C4-2B (cell line): ENCODE results near the gene EIF4E1B.

Source experiments
- H3K27ac ChIP-seq: fragments of 450-650 bp; 2 replicates; pipeline ENCODE4 v1.5.1; 2017
- ZFX ChIP-seq: fragments of 450-650 bp; IDR thresholded peaks from 2 replicates; pipeline ENCODE4 v1.6.1; 2017
- TF ChIP-seq, protein P1 (sequence below): fragments of 450-650 bp; conservative IDR thresholded peaks from 2 replicates; pipeline ENCODE4 v1.5.1; 2017; ENCODE audit warnings: mild to moderate bottlenecking

Gene EIF4E1B

GRCh38 chr5:176687881-176688280, 57.4 kb downstream of the EIF4E1B start:
- TF ChIP-seq, protein P1, sequence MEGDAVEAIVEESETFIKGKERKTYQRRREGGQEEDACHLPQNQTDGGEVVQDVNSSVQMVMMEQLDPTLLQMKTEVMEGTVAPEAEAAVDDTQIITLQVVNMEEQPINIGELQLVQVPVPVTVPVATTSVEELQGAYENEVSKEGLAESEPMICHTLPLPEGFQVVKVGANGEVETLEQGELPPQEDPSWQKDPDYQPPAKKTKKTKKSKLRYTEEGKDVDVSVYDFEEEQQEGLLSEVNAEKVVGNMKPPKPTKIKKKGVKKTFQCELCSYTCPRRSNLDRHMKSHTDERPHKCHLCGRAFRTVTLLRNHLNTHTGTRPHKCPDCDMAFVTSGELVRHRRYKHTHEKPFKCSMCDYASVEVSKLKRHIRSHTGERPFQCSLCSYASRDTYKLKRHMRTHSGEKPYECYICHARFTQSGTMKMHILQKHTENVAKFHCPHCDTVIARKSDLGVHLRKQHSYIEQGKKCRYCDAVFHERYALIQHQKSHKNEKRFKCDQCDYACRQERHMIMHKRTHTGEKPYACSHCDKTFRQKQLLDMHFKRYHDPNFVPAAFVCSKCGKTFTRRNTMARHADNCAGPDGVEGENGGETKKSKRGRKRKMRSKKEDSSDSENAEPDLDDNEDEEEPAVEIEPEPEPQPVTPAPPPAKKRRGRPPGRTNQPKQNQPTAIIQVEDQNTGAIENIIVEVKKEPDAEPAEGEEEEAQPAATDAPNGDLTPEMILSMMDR: no peak
- no peak for TF ChIP-seq ZFX
- no peak overlapping the region for H3K27ac ChIP-seq

GRCh38 chr5:176690911-176691310, 60.4 kb downstream of the EIF4E1B start:
- no peak for TF ChIP-seq ZFX
- TF ChIP-seq, protein P1: no peak
- H3K27ac ChIP-seq: no peak overlapping the region

DNA sequence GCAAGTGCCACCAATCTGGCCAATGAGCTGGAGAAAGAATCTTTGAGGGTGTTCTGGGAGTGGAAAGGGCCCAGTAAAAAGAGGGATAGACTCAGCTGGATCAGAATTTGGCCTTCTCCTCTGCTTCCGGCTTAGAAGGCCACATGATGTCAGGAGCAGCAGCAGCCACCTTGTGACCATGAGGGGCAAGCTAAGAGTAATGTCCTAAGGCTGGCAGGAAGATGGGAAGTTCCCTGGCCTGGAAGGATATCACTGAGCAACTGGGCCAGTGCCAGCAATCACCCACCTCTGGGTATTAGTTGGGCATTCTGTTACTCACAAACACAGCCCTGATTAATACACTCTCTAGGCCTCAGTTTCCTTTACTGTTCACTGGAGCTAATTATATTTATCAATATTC, 61.0 kb downstream of the EIF4E1B start:
- no peak for TF ChIP-seq ZFX
- H3K27ac ChIP-seq: no peak overlapping the region

GRCh38 chr5:176692326-176692725, 61.9 kb downstream of the EIF4E1B start:
- TF ChIP-seq, protein P1: no peak
- no peak overlapping the region for H3K27ac ChIP-seq

- no peak overlapping the region for H3K27ac ChIP-seq
- TF ChIP-seq ZFX: no peak
- TF ChIP-seq, protein P1: no peak
Observed at GRCh38 chr5:176692839-176693476, 62.5 kb downstream of the EIF4E1B start.

DNA sequence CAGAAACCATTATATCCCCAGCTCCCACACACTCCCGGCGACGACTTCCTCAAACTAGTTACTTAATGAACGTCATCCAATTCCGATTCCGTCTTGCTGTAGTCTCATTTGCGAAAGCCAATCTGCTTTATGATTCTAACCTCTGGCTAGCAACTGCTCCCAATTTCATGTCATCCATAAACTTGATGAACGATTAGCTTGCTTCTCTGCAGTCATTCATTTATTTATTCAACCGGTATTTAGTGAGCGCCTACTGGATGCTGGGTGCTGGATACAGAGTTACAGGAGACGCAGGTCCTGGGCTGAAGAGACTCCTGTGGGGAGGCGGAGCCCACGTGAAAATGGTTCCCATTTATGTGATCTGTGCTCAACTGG, 63.0 kb downstream of the EIF4E1B start:
- TF ChIP-seq, protein P1: no peak
- TF ChIP-seq ZFX: no peak
- no peak overlapping the region for H3K27ac ChIP-seq

GRCh38 chr5:176694146-176694545, 63.7 kb downstream of the EIF4E1B start:
- TF ChIP-seq, protein P1: no peak
- no peak for TF ChIP-seq ZFX
- no peak overlapping the region for H3K27ac ChIP-seq

GRCh38 chr5:176694631-176695030, 64.2 kb downstream of the EIF4E1B start:
- no peak overlapping the region for H3K27ac ChIP-seq
- TF ChIP-seq, protein P1: no peak
- no peak for TF ChIP-seq ZFX
